ENCODE results near the gene ASTN2.
"Not testable (repeated sequence)": the region's sequence is repeated elsewhere in the genome, so short reads cannot be mapped to it uniquely, and the experiment has no call there.

The ASTN2 gene

GRCh38 chr9:116471093-116471906, 943.6 kb downstream of the ASTN2 start:
- DNase-seq = no peak

GRCh38 chr9:116468793-116469527, 945.9 kb downstream of the ASTN2 start:
- DNase-seq = no peak

- no peak for DNase-seq
Measured at GRCh38 chr9:116468369-116468768, 946.5 kb downstream of the ASTN2 start.

GRCh38 chr9:116467740-116468351, 947.0 kb downstream of the ASTN2 start:
- no peak for DNase-seq

GRCh38 chr9:116466271-116467235, 948.3 kb downstream of the ASTN2 start:
- no peak for DNase-seq

- no peak for DNase-seq
Measured at GRCh38 chr9:116465576-116466270, 949.1 kb downstream of the ASTN2 start.

GRCh38 chr9:116464987-116465571, 949.8 kb downstream of the ASTN2 start:
- no peak for DNase-seq

GRCh38 chr9:116464423-116464822, 950.4 kb downstream of the ASTN2 start:
- no peak for DNase-seq

- no peak for DNase-seq
Measured at GRCh38 chr9:116461632-116462031, 953.2 kb downstream of the ASTN2 start.

- no peak for DNase-seq
Measured at GRCh38 chr9:116460026-116460425, 954.8 kb downstream of the ASTN2 start.

- no peak for DNase-seq
Measured at GRCh38 chr9:116459576-116459975, 955.3 kb downstream of the ASTN2 start.

GRCh38 chr9:116456490-116457088, 958.3 kb downstream of the ASTN2 start:
- DNase-seq = no peak

GRCh38 chr9:116454539-116454938, 960.3 kb downstream of the ASTN2 start:
- DNase-seq = not testable (repeated sequence)

GRCh38 chr9:116453785-116454184, 961.1 kb downstream of the ASTN2 start:
- DNase-seq = peak in 1 of 4 experiments; percentile 14

- peak in 2 of 4 experiments; percentile 16 to 34 for DNase-seq
Measured at GRCh38 chr9:116452634-116453033, 962.2 kb downstream of the ASTN2 start.

- DNase-seq = no peak
Measured at GRCh38 chr9:116452227-116452626, 962.6 kb downstream of the ASTN2 start.

GRCh38 chr9:116451500-116452115, 963.2 kb downstream of the ASTN2 start:
- DNase-seq = no peak

- DNase-seq = peak; percentile 86 to 96 (median 92)
Measured at GRCh38 chr9:116450378-116451139, 964.3 kb downstream of the ASTN2 start.

GRCh38 chr9:116449949-116450348, 964.9 kb downstream of the ASTN2 start:
- no peak for DNase-seq

All from suppressor macrophage (primary cell).